Measurements from ENCODE around the gene RPS14. TPM values are rescaled to one million over a fixed set of nuclear protein-coding genes. Genes with fewer than 3 reads are reported as not detected.

The RPS14 gene
- polyA plus RNA-seq, 1 donor (not counting 4 experiments of a cell fraction or from before 2014, with no cell fraction given): 3,540 TPM

DNA sequence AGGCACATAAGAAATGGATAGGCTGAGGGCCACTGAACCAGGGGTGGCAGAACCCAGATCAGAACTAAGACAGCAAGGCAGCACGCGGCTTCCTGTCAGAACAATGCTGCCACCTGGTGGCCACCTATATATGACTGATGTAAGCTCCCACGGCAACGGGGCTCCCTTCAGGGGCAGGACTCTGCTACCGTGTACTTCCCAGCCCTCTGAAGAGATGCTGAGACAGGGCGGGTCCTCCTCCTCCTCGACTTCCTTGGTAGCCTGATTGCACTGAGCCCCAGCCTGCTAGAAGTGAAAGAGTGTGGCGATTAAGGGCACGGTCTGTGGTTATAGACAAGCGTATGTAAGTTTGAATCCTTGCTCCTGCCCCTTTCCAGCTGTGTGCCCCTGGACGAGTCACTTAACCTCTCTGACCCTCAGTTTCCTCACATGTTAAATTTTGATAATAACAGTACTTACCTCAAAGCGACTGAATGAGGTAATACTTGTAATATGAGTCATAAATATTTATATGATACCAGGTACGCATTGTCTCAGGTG, 13.3 kb downstream of the RPS14 start:
- no peak overlapping the region for H2AFZ ChIP-seq (ENCODE audit: control insufficient read depth, low read length)
- no peak for TF ChIP-seq EZH2 (IDR thresholded peaks at IDR 0.05; ENCODE audit: low read length)
- TF ChIP-seq, protein P1, sequence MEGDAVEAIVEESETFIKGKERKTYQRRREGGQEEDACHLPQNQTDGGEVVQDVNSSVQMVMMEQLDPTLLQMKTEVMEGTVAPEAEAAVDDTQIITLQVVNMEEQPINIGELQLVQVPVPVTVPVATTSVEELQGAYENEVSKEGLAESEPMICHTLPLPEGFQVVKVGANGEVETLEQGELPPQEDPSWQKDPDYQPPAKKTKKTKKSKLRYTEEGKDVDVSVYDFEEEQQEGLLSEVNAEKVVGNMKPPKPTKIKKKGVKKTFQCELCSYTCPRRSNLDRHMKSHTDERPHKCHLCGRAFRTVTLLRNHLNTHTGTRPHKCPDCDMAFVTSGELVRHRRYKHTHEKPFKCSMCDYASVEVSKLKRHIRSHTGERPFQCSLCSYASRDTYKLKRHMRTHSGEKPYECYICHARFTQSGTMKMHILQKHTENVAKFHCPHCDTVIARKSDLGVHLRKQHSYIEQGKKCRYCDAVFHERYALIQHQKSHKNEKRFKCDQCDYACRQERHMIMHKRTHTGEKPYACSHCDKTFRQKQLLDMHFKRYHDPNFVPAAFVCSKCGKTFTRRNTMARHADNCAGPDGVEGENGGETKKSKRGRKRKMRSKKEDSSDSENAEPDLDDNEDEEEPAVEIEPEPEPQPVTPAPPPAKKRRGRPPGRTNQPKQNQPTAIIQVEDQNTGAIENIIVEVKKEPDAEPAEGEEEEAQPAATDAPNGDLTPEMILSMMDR (optimal IDR thresholded peaks at IDR 0.05 in 1 of 3, IDR thresholded peaks at IDR 0.05 in 1 of 3, conservative IDR thresholded peaks at IDR 0.05 in 1 of 3; ENCODE audit: extremely low read depth in 1 of 3, insufficient read depth in 2 of 3, low read length in 3 of 3): peak; percentile 84 to 99 (median 87)
- H3K9ac ChIP-seq (ENCODE audit: control insufficient read depth, extremely low read depth, insufficient read depth, low read length): peak overlapping the region; percentile 1
- dilution Hi-C loops (cut with MboI; ENCODE audit: extremely low pct_ligation_motif_present, low sequenced_read_pairs): no loop called here
- FAIRE-seq: peak; percentile 78
- DNase-seq (ENCODE audit: low read depth, low spot score): peak; percentile 73
- H3K4me1 ChIP-seq (ENCODE audit: control insufficient read depth, extremely low read depth, insufficient read depth, low read length): peaks cover 22% of the 10 kb centered on the region
- no peaks in the 10 kb centered on the region for H3K27me3 ChIP-seq (ENCODE audit: control insufficient read depth, extremely low read depth, insufficient read depth, low read length)
- no peaks in the 10 kb centered on the region for H3K9me3 ChIP-seq (ENCODE audit: control insufficient read depth, low read depth, low read length)
- H3K79me2 ChIP-seq (ENCODE audit: control insufficient read depth, insufficient read depth, low read length): no peaks in the 10 kb centered on the region
- no peaks in the 10 kb centered on the region for H3K36me3 ChIP-seq (ENCODE audit: control insufficient read depth in 2 of 2, extremely low read depth in 1 of 2, insufficient read depth in 2 of 2, low read length in 2 of 2)
- H4K20me1 ChIP-seq (ENCODE audit: control insufficient read depth, extremely low read depth, insufficient read depth, low read length): no peaks in the 10 kb centered on the region
- H3K4me3 ChIP-seq (ENCODE audit: control insufficient read depth in 2 of 3, extremely low read depth in 1 of 3, insufficient read depth in 2 of 3, low read depth in 1 of 3, low read length in 3 of 3): no peak overlapping the region
- no peak overlapping the region for H3K27ac ChIP-seq (ENCODE audit: control insufficient read depth, insufficient read depth, low read length)
- no peak overlapping the region for H3K4me2 ChIP-seq (ENCODE audit: control insufficient read depth, extremely low read depth, insufficient read depth, low read depth, low read length)
- H3K9me1 ChIP-seq (ENCODE audit: control insufficient read depth, extremely low read depth, insufficient read depth, low read length): no peaks in the 10 kb centered on the region

DNA sequence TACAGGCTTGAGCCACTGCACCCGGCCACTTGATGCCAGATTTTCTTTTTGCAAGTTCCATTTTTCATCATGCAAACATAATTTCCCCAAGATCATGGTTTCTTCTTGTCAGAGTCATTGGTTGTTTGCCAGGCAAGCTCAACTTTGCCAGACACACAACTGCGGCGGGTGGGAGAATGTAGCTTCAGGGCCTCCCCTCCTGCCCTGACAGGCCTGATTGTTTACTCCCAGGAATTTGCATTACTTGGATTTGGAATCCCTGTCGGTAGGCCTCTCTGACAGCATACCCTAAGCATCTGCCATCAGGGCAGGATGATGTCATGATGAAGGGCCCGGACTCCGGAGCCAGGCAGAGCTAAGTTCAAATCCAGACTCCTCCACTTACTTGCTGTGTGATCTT, 15.1 kb downstream of the RPS14 start:
- H3K4me3 ChIP-seq (ENCODE audit: control insufficient read depth in 2 of 3, extremely low read depth in 1 of 3, insufficient read depth in 2 of 3, low read depth in 1 of 3, low read length in 3 of 3): no peak overlapping the region
- H3K4me2 ChIP-seq (ENCODE audit: control insufficient read depth, extremely low read depth, insufficient read depth, low read depth, low read length): no peak overlapping the region
- TF ChIP-seq, protein P1 (optimal IDR thresholded peaks at IDR 0.05 in 1 of 3, IDR thresholded peaks at IDR 0.05 in 1 of 3, conservative IDR thresholded peaks at IDR 0.05 in 1 of 3; ENCODE audit: extremely low read depth in 1 of 3, insufficient read depth in 2 of 3, low read length in 3 of 3): no peak
- no peak for TF ChIP-seq EZH2 (IDR thresholded peaks at IDR 0.05; ENCODE audit: low read length)
- no peaks in the 10 kb centered on the region for H3K79me2 ChIP-seq (ENCODE audit: control insufficient read depth, insufficient read depth, low read length)
- H3K9ac ChIP-seq (ENCODE audit: control insufficient read depth, extremely low read depth, insufficient read depth, low read length): no peak overlapping the region
- FAIRE-seq: peak; percentile 75
- H3K36me3 ChIP-seq (ENCODE audit: control insufficient read depth in 2 of 2, extremely low read depth in 1 of 2, insufficient read depth in 2 of 2, low read length in 2 of 2): no peaks in the 10 kb centered on the region
- no peaks in the 10 kb centered on the region for H3K27me3 ChIP-seq (ENCODE audit: control insufficient read depth, extremely low read depth, insufficient read depth, low read length)
- H2AFZ ChIP-seq (ENCODE audit: control insufficient read depth, low read length): no peak overlapping the region
- H4K20me1 ChIP-seq (ENCODE audit: control insufficient read depth, extremely low read depth, insufficient read depth, low read length): no peaks in the 10 kb centered on the region
- no peaks in the 10 kb centered on the region for H3K9me1 ChIP-seq (ENCODE audit: control insufficient read depth, extremely low read depth, insufficient read depth, low read length)
- no peaks in the 10 kb centered on the region for H3K9me3 ChIP-seq (ENCODE audit: control insufficient read depth, low read depth, low read length)
- dilution Hi-C loops (cut with MboI; ENCODE audit: extremely low pct_ligation_motif_present, low sequenced_read_pairs): no loop called here
- H3K4me1 ChIP-seq (ENCODE audit: control insufficient read depth, extremely low read depth, insufficient read depth, low read length): peaks cover 25% of the 10 kb centered on the region
- no peak overlapping the region for H3K27ac ChIP-seq (ENCODE audit: control insufficient read depth, insufficient read depth, low read length)
- DNase-seq (ENCODE audit: low read depth, low spot score): peak; percentile 92
